Tibial nerve (tissue), 3 donors: ENCODE results near the gene CCDC9B.

Experiments
- POLR2A ChIP-seq, 2 donors: fragments of 450-650 bp; IDR thresholded peaks; one replicate each; pipeline ENCODE4 v1.6.1; 2017; ENCODE audit warnings: antibody characterized with exemption in 2 of 2, mild to moderate bottlenecking in 2 of 2, moderate library complexity in 2 of 2
- TF ChIP-seq, protein P1 (sequence below), 5 experiments: fragments of 200-600 bp in 3 of 5; fragments of 450-650 bp in 2 of 5; sonication (generic) in 3 of 5; IDR thresholded peaks; one replicate each; pipeline ENCODE4 v1.5.1; 2016 to 2019; ENCODE audit warnings: antibody characterized with exemption in 5 of 5, mild to moderate bottlenecking in 3 of 5, moderate library complexity in 2 of 5

DNA sequence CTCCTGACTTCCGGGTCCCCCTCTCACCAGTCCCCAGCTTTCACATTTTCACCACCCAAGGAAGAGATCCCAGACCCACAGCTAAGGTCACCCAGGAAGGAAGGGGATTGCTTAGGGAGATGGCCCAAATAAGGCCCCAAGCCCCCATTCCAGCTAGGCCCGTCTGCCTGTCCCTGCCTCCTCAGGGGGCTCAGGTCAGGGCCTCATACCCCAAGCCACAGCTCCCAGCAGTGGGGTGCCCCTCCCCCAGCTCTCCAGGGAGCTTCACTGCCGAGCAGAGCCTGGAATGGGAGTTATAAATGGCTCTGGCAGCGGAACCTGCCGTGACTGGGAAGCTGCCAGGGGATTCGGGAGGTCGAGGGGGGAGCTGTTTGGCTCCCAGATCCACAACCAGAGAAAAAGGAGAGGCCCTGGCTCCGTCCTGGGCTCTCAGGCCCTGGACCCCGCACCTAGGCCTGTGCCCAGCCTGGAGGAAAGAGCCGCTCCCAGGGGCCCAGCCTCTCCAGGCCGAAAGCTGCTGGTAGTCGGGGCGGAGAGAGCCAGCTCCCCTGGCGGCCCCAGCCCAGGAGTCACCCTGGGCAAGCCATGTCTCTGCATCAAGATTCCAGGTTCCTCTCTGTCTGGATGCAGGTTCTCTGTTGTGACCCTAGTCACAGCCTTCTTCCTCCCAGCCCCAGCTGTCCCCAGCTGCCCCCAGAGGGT is 550 bp downstream of the CCDC9B start:
- TF ChIP-seq, protein P1, sequence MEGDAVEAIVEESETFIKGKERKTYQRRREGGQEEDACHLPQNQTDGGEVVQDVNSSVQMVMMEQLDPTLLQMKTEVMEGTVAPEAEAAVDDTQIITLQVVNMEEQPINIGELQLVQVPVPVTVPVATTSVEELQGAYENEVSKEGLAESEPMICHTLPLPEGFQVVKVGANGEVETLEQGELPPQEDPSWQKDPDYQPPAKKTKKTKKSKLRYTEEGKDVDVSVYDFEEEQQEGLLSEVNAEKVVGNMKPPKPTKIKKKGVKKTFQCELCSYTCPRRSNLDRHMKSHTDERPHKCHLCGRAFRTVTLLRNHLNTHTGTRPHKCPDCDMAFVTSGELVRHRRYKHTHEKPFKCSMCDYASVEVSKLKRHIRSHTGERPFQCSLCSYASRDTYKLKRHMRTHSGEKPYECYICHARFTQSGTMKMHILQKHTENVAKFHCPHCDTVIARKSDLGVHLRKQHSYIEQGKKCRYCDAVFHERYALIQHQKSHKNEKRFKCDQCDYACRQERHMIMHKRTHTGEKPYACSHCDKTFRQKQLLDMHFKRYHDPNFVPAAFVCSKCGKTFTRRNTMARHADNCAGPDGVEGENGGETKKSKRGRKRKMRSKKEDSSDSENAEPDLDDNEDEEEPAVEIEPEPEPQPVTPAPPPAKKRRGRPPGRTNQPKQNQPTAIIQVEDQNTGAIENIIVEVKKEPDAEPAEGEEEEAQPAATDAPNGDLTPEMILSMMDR (IDR thresholded peaks at IDR 0.05), result no peak
- TF ChIP-seq POLR2A (IDR thresholded peaks at IDR 0.05), result no peak
